ENCODE measurements around the gene KCNAB2.

DNA sequence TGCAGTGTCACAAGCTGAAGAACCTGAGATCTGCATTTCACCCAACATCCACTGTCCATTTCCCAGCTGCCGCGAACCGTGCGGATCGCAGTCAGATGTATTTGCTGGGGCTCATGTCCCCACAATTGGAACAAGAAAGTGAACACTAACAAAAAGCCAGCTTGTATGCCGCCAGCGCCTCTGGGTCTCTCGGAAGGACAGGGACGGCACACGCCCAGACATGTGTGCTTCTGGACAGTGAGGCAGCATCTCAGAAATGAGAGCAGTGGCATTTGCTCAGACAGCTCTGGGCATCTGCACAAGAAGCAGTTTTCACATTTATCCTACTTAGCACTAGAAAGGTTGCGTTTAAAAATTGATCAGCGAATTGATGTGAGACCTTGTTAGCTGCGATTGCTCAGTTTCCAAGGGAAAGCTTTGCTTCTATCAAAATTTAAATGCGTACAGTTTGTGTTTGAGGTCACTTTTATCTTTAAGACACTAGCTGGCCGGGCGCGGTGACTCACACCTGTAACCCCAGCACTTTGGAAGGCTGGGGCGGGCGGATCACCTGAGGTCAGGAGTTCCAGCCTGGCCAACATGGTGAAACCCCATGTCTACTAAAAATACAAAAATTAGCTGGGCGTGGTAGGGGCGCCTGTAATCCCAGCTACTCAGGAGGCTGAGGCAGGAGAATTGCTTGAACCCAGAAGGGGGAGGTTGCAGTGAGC lies 28.7 kb downstream of the KCNAB2 start:
- no peak for TF ChIP-seq CTCF (IDR thresholded peaks at IDR 0.05)
- no peak for TF ChIP-seq POLR2A (IDR thresholded peaks at IDR 0.05)
- no peak for TF ChIP-seq POLR2AphosphoS5 (IDR thresholded peaks at IDR 0.05)

All from prostate gland (tissue), 2 donors.